HL-60/S4 treated with retinoic acid at 250 ng/mL for 4 days and 3 days (cell line): Measurements from ENCODE around the gene MYH14.

Experiments used
- in situ Hi-C: fragments of 300-500 bp; cut with MboI; formaldehyde crosslinking; loops from 2 replicates; pipeline ENCODE4 v1.7.0; 2022; ENCODE audit warnings: low sequenced_read_pairs

MYH14 gene

GRCh38 chr19:50192463-50193211 lies 10.8 kb upstream of the MYH14 start:
- in situ Hi-C loops: no loop called here

DNA sequence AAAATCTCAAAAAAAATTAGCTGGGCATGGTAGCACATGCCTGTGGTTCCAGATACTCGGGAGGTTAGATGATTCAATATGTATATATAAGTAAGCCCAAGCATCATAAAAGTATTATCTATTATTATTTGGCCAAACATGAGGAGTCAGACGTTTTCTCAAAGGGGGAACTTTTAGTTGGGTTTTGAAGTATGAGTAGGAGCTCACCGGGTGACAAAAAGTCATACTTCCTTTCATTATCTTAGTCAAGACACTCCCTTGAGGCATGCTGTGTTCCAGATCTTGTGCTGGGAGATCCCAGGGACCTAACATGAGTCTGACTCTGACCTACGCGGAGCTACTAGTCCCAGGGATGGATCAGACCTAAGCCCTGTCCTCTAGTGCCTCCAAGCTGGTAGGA lies 8.2 kb upstream of the MYH14 start:
- in situ Hi-C loops: no loop called here

DNA sequence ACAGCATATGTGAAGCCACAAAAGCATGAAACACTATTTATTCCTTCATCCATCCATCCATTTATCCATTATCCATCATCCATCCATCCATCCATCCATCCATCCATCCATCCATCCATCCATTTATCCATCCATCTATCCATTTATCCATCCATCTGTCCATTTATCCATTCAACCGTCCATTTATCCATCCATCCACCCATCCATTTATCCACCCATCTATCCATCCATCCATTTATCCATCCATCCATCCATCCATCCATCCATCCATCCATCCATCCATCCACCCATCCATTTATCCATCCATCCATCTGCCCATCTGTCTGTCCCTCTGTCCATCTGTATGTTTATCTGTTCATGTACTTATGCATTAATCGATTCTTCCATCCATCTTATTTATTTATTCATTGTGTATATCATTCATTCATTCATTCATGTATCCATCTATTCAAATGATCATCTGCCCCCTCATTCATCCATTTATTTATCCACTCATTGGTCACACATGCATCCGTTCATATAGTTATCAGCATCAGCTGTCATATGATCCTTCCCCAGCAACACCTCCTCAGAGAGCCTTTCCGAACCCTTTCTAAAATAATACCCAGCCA lies 7.0 kb upstream of the MYH14 start:
- in situ Hi-C loops: no loop called here

- in situ Hi-C loops: no loop called here
Measured at GRCh38 chr19:50197348-50197747, 6.1 kb upstream of the MYH14 start.

GRCh38 chr19:50198431-50199258 lies 4.8 kb upstream of the MYH14 start:
- in situ Hi-C loops: no loop called here

- in situ Hi-C loops: no loop called here
Measured at GRCh38 chr19:50199259-50199555, 4.2 kb upstream of the MYH14 start.

GRCh38 chr19:50202386-50202785 lies 1.0 kb upstream of the MYH14 start:
- in situ Hi-C loops: no loop called here

- in situ Hi-C loops: no loop called here
Measured at GRCh38 chr19:50202962-50203280, 501 bp upstream of the MYH14 start.

DNA sequence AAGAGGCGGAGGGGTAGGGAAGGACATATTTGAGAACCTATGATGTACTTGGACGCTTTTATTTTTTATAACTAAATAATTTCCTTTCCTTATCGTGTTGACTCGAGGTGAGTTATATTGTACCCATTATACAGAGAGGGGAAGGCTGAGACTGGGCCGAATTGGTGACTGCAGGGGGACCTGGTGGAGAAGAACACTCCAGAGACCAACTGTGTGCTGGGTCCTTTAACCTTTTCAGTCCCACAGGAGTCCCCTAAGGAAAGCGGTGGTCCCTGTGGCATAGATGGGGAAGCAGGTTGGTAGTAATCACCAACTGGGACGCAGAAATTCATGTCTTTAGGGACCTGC lies 633 bp downstream of the MYH14 start:
- in situ Hi-C loops: no loop called here

GRCh38 chr19:50204811-50205675 lies 1.6 kb downstream of the MYH14 start:
- in situ Hi-C loops: no loop called here

GRCh38 chr19:50205681-50206138 lies 2.3 kb downstream of the MYH14 start:
- in situ Hi-C loops: no loop called here

GRCh38 chr19:50206191-50206590 lies 2.8 kb downstream of the MYH14 start:
- in situ Hi-C loops: no loop called here

DNA sequence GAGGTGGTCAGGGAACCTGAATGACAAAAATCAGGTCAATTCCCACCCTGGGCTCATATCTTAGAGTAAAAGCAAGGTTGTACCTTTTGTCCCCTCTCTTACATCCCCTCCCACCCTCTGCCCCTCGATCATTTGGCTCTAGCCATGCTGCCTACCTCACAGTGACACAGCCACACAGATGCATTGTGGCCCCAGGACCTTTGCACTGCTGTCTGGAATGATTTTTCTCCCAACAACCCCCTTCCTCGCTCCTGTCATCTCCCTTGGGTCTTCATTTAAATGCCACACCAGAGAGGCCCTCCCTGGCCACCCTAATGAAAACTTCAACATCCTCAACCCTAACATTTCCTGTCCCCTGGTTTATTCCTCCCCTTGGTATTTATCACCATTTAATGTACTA lies 4.3 kb downstream of the MYH14 start:
- in situ Hi-C loops: no loop called here

DNA sequence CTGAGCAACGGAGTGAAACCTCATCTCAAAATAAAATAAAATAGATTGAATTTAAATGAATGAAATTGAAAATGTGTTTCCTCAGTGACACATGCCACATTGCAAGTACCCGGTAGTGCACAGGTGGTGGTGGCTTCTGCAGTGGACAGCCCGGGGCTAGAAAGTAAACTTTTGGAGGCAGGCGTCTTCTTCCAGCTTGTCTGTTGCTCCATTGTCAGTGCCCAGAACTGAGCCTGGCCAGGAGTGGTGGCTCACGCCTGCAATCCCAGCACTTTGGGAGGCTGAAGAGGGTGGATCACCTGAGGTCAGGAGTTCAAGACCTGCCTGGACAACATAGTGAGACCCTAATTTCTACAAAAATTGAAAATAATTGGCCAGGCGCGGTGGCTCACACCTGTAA lies 5.7 kb downstream of the MYH14 start:
- in situ Hi-C loops: no loop called here

DNA sequence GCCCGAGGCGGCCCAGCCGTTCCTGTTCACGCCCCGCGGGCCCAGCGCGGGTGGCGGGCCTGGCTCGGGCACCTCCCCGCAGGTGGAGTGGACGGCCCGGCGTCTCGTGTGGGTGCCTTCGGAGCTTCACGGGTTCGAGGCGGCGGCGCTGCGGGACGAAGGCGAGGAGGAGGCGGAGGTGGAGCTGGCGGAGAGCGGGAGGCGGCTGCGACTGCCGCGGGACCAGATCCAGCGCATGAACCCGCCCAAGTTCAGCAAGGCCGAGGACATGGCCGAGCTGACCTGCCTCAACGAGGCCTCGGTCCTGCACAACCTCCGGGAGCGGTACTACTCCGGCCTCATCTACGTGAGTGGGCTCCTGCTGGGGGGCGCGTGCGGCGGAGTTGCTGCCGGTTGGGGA lies 7.0 kb downstream of the MYH14 start:
- in situ Hi-C loops: no loop called here

GRCh38 chr19:50213925-50214324 lies 10.5 kb downstream of the MYH14 start:
- in situ Hi-C loops: no loop called here

- in situ Hi-C loops: no loop called here
Measured at GRCh38 chr19:50214699-50215543, 11.5 kb downstream of the MYH14 start.

GRCh38 chr19:50215820-50216219 lies 12.4 kb downstream of the MYH14 start:
- in situ Hi-C loops: no loop called here

GRCh38 chr19:50221087-50221486 lies 17.7 kb downstream of the MYH14 start:
- in situ Hi-C loops: no loop called here

DNA sequence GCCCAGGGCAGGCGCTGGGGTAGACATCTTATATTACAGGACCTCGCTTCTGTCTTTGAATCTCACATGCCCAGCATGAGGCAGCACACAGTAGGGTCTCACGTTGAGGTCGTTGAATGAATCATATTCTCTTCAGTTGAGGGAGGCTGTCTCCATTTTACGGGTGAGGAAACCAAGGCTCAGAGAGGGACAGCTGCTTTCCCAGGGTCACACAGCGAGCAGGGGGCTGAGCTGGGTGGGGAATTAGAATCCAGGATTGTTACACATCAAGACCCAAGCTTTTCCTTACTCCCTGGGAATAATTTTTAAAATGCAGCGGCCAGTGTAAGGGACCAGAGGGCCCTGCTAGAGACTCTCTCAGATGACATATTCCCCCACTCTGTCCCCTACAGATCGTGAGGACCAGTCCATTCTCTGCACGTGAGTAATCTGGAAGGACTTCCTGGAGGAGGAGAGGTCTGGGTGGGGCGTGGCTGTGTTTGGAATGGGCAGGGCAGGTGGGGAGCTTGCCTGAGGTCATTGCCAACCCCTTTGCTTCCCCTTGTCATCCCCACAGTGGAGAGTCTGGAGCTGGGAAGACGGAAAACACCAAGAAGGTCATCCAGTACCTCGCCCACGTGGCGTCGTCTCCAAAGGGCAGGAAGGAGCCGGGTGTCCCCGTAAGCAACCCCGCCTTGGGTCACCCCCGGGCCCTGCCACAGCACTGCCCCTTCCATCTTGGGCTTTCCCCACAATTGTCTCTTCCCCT lies 19.4 kb downstream of the MYH14 start:
- in situ Hi-C loops: no loop called here
